Colonic mucosa (tissue), 4 donors: ENCODE results near the gene TMEM63C. TPM values are rescaled to one million over a fixed set of nuclear protein-coding genes. Genes with fewer than 3 reads are reported as not detected.

ENCODE experiments used
- DNase-seq: peaks from one replicate; pipeline ENCODE4 v3.0.0-alpha.2; 2020
- H3K27ac ChIP-seq: fragments of 200-600 bp; one replicate; pipeline ENCODE4 v1.8.0; 2021
- H3K27me3 ChIP-seq: fragments of 200-600 bp; one replicate; pipeline ENCODE4 v1.8.0; 2021
- H3K36me3 ChIP-seq: fragments of 200-600 bp; one replicate; pipeline ENCODE4 v1.8.0; 2021
- H3K4me1 ChIP-seq: fragments of 200-600 bp; one replicate; pipeline ENCODE4 v1.8.0; 2021; ENCODE audit warnings: mild to moderate bottlenecking
- H3K4me3 ChIP-seq: fragments of 200-600 bp; one replicate; pipeline ENCODE4 v1.8.0; 2021
- H3K9ac ChIP-seq, 2 donors: one replicate each; pipeline ENCODE4 v1.7.0; 2013; ENCODE audit warnings: control low read depth in 2 of 2, low read depth in 2 of 2, low read length in 2 of 2
- H3K9me3 ChIP-seq: fragments of 200-600 bp; one replicate; pipeline ENCODE4 v1.8.0; 2021
- CTCF ChIP-seq: fragments of 200-600 bp; IDR thresholded peaks from one replicate; pipeline ENCODE4 v1.8.0; 2022; ENCODE audit warnings: antibody characterized with exemption, mild to moderate bottlenecking
- intact Hi-C: fragments of 100-400 bp; cut with DNase I; formaldehyde crosslinking; loops from one replicate; pipeline ENCODE4 v1.14.1; 2022
- microRNA-seq: library from miRNA; unstranded; fragments of <30 nt; microRNA quantifications from one replicate; pipeline ENCODE4, GENCODE V29; 2019
- total RNA-seq, 2 donors: library from RNA; stranded (reverse); fragmentation: NEBNext Ultra II Directional in 1 of 2; extraction: Animal tissue kit (Norgen Biotek cat#: 25700) in 1 of 2; gene quantifications; one replicate each; pipeline ENCODE4 v1.2.1, GENCODE V29; 2021
- donor health status: healthy.
- donor health status: DM: no; HTN: no; CAD: no.
- donor health status: DM: no; HTN: no; CAD: no.

Gene TMEM63C
- total RNA-seq, 2 donors from 2014 or later: 5.9 to 13.2 TPM

DNA sequence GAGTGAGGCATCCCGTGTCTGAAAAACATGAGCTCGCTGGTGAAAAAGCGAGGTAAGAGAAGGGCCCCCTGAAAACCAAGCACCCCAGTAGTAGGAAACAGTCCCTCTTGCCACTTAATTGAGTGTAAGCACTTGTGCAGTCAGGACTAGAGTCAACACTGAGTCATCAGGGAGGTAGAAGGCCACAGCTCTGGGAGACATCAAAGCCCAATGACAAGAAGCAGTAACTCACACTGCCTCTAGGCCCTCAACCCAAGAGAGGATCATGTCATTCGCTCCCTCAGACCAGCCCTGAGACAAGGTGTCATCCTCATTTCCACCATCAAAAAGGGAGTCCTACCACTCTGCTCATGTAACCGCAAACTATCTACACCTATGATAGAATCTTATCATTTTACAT lies 121.3 kb downstream of the TMEM63C start:
- H3K27me3 ChIP-seq: no peaks in the 10 kb centered on the region
- H3K9me3 ChIP-seq: no peaks in the 10 kb centered on the region
- TF ChIP-seq CTCF: no peak
- no peak overlapping the region for H3K9ac ChIP-seq
- H3K36me3 ChIP-seq: no peaks in the 10 kb centered on the region
- no peaks in the 10 kb centered on the region for H3K4me1 ChIP-seq
- no peak overlapping the region for H3K27ac ChIP-seq
- no peak overlapping the region for H3K4me3 ChIP-seq
- intact Hi-C loops: loop anchor here (5.0 kb wide), 1 partner anchor 426 kb away; no protein-coding TSS in a partner anchor
- DNase-seq: no peak

GRCh38 chr14:77303417-77304156 lies 122.0 kb downstream of the TMEM63C start:
- no peak for DNase-seq

GRCh38 chr14:77305696-77306095 lies 124.1 kb downstream of the TMEM63C start:
- Histone ChIP-seq H3K9ac (no peak overlapping the region), H3K9me3 (no peaks in the 10 kb centered on the region), H3K4me3 (no peak overlapping the region), H3K4me1 (no peaks in the 10 kb centered on the region), H3K27ac (no peak overlapping the region), H3K27me3 (no peaks in the 10 kb centered on the region), H3K36me3 (no peaks in the 10 kb centered on the region)
- no peak for DNase-seq
- intact Hi-C loops: no loop called here
- no peak for TF ChIP-seq CTCF

More at GRCh38 chr14:77303417-77304156, 122.0 kb downstream of the TMEM63C start:
- no peaks in the 10 kb centered on the region for H3K27me3 ChIP-seq
- TF ChIP-seq CTCF: no peak
- no peaks in the 10 kb centered on the region for H3K9me3 ChIP-seq
- H3K4me1 ChIP-seq: no peaks in the 10 kb centered on the region
- no peak overlapping the region for H3K4me3 ChIP-seq
- intact Hi-C loops: loop anchor here (5.0 kb wide), 1 partner anchor 426 kb away; no protein-coding TSS in a partner anchor
- no peak overlapping the region for H3K9ac ChIP-seq
- no peaks in the 10 kb centered on the region for H3K36me3 ChIP-seq
- H3K27ac ChIP-seq: peak overlapping the region; percentile 34

DNA sequence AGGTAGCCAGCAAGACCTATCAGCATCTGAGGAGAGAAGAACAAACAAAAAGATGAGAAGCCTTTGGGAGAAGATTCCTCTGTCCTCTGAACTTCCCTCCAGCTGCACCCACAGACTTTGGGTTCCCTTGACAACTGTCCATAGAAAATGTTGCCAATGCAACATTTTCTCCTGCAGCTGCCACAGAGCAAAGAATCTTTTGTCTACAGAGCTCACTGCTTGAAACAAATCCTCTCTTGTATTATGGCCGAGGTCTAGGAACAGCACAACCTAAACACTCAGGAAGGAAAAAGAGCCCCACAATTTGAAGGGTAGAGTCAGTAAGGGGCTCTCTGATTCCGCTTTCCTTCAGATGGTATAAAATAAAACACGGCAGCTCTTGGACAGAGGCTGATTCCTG lies 124.8 kb downstream of the TMEM63C start:
- Histone ChIP-seq H3K27ac (no peak overlapping the region), H3K27me3 (no peaks in the 10 kb centered on the region)
- no peak for TF ChIP-seq CTCF

GRCh38 chr14:77306851-77307496 lies 125.4 kb downstream of the TMEM63C start:
- no peak for DNase-seq
- Histone ChIP-seq H3K4me3 (no peak overlapping the region), H3K36me3 (no peaks in the 10 kb centered on the region), H3K27me3 (no peaks in the 10 kb centered on the region), H3K27ac (no peak overlapping the region), H3K9me3 (no peaks in the 10 kb centered on the region), H3K4me1 (no peaks in the 10 kb centered on the region), H3K9ac (no peak overlapping the region)
- no peak for TF ChIP-seq CTCF
- intact Hi-C loops: no loop called here

More for the DNA sequence above, 124.8 kb downstream of the TMEM63C start:
- intact Hi-C loops: no loop called here
- Histone ChIP-seq H3K9ac (no peak overlapping the region), H3K4me1 (no peaks in the 10 kb centered on the region), H3K9me3 (no peaks in the 10 kb centered on the region), H3K4me3 (no peak overlapping the region), H3K36me3 (no peaks in the 10 kb centered on the region)
- DNase-seq: no peak

Small RNAs within 50 kb of the gene (microRNA-seq; reads per million reads assigned to microRNA genes)
- not detected for gene MIR1260A

Other genes with a start within 250 kb of the TMEM63C start
- gene IRF2BPL, start 153.1 kb upstream of the TMEM63C start, total RNA-seq: 10 to 100 TPM; 18.3 to 27.1 TPM
- 10 to 100 TPM; 18.2 to 38.4 TPM for gene CIPC, start 83.5 kb upstream of the TMEM63C start, total RNA-seq
- under 1 TPM; 0.07 to 0.42 TPM for gene ZDHHC22, start 40.0 kb upstream of the TMEM63C start, total RNA-seq
- 1 to 10 TPM in 1 of 2 donors, not detected in 1; 1.5 TPM for gene NGB, start 89.4 kb downstream of the TMEM63C start, total RNA-seq
- gene POMT2, start 139.1 kb downstream of the TMEM63C start, total RNA-seq: 10 to 100 TPM; 13.0 to 37.7 TPM
- 10 to 100 TPM; 31.2 to 33.6 TPM for gene GSTZ1, start 139.2 kb downstream of the TMEM63C start, total RNA-seq
- gene TMED8, start 195.3 kb downstream of the TMEM63C start, total RNA-seq: 1 to 10 TPM; 8.6 to 9.4 TPM
- under 1 TPM in 1 of 2 donors, not detected in 1; 0.72 TPM for gene SAMD15, start 195.6 kb downstream of the TMEM63C start, total RNA-seq
- under 1 TPM; 0.35 to 0.82 TPM for gene NOXRED1, start 241.7 kb downstream of the TMEM63C start, total RNA-seq